ENCODE measurements around the gene LRFN2.

The LRFN2 gene

DNA sequence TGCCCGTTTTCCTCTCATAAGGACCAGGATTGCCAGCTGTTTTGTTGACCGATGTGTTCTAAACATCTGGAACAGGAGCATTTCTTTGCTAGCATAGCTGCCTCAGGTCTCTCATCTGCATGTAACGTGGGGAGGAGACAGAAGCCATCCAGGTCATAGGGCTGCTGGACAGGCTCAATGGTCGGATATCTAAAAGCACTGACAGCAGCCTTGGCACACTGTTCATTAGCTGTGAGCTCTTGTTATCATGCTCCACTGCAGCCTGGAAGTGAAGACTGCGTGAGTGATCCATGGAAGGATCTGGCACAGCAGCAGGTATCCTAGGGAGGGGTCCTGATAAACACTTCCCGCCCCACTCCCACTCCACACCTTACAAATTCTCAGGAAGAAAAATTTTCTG lies 175.3 kb downstream of the LRFN2 start:
- no peak overlapping the region for H3K27ac ChIP-seq
- no peak for DNase-seq (ENCODE audit: low read depth, low spot score)

DNA sequence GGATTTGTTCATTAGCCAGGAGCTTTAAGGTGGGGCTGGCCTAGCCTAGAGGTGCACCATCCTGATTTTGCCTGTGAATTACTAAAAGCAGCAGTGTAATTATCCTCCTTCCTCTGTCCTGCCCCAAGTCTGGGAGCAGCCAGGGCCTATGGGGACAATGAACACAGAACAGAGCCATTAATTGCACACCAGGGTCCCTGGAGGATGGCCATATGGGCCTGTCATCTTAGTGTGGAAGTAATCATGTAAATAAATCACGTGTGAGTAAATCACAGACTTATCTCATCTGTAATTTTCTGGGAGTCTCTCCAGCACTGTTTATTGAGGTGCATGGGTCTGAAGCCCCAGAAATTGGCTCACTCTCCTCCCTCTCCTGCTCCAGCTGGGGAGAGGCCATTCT lies 176.3 kb downstream of the LRFN2 start:
- H3K27ac ChIP-seq: no peak overlapping the region
- DNase-seq (ENCODE audit: low read depth, low spot score): no peak

DNA sequence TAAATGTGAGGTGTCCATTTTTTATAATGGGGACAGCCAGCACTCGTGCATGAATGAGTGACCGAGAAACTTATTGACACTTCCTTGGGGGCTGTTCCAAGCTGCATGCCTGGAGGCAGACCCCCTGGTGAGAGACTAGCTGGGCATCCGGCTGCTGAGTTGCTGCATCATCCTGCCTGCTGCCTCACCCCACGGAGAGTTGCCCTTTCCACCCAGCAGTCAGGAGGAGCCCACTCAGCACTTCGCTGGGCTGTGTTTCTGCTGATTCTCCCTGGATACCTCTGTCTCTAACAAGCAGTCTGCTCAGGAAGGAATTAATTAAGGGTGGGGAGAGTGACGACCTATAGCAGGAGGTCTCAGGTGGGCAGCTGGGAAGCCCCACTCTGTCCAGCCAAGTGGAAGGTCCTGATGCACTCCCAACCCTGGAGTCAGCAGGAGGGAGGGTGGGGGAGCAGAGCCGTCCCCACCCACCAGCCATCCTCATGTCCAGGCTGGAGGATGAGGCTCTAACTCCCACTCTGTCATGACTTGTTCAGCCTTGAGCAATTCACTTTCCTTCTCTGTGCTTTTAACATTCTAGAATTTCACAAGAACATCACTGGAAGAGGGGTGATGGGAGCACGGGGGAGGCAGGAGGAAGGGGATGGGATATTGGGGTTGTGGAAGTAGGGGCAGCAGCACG lies 177.3 kb downstream of the LRFN2 start:
- H3K27ac ChIP-seq: peak overlapping the region; percentile 6
- DNase-seq (ENCODE audit: low read depth, low spot score): no peak

DNA sequence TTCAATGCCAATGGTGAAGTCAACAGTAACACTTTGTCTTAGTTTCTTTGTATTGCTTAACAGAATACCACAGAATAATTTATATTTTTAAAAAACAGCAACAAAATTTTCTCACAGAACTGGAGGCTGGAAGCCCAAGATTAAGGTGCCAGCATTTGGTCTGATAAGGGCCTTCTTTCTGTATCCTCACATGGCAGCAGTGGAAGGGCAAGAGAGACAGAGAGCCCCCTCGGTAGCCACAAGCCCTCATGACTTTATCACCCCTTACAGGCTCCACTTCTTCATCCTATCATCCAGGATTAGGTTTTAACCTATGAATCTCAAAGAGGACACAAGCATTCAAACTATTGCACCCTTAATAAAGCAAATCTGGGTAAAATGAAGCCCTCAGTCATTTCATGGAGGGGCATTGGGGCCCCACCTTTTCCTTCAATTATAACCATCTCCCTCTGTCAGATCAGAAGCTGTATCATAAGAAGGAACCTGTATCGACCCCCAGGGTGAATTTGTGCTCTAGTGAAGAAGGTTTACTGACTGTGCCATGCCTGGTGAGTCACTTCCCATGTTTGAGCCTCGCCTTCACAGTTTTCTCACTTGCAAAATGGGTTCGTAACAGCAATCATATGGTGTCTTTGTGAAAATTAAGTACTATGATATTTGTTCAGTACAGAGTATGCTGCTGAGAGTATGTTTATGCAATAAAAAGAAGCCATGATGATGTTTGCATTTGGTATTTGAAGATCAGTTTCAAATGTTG lies 178.2 kb downstream of the LRFN2 start:
- DNase-seq (ENCODE audit: low read depth, low spot score): no peak
- H3K27ac ChIP-seq: peak overlapping the region; percentile 6

DNA sequence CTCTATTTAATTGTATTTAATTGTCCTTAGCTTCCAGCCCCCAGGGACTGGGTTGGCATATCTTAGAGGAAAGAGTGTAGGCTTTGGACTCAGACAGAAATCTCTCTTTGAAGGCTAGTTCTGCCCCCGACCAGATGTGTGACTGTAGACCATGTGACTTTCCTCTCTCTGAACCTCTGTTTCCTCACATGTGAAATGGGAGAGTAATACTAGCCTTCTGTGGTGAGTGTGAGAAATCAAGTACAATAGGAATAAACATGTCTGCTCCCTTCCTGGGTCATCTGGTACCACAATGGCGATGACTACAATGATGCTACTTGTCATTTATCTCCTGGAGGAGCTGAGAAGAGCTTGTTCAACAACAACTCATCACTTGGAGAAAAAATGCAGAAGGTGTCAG lies 179.9 kb downstream of the LRFN2 start:
- no peak overlapping the region for H3K27ac ChIP-seq
- DNase-seq (ENCODE audit: low read depth, low spot score): no peak

DNA sequence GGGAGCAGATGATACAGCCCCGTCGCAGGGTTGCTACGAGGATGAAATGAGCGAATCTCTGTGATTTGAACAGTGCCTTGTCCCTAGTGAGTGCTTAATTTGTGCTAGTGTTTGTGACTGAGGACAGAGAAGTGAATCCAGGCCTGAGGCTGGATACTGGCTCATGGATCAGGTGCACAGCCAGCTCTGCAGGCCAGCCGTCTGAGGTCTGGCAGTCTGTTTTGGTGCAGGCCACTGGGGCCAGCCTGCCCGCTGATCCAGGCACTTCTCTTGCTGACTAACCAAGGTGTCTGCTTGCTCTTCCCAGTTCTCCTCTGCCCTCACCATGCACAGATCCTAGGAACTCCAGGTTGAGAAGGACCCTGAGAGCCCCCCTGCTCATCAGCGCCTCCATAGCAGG lies 181.0 kb downstream of the LRFN2 start:
- no peak for DNase-seq (ENCODE audit: low read depth, low spot score)
- H3K27ac ChIP-seq: no peak overlapping the region

DNA sequence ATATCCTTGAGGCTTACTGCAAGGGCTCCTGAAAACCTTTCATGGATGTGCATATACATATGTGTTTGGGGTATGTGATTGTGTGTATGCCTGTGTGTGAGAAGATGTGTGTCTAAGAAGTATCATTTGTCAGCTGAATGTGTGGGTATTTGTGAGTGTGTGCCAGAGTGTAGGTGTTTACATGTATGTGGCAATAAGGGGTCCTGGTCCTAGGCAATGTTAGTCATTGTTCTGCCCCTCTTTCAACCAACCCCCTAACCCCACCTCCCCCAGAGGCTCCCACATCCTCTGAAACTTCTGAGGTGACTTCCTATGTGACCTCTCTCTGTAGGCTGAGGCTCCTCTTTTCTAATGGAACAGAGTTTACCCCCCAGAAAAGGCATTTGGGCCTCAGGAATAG lies 186.4 kb downstream of the LRFN2 start:
- no peak for DNase-seq (ENCODE audit: low read depth, low spot score)
- H3K27ac ChIP-seq: no peak overlapping the region

- no peak overlapping the region for H3K27ac ChIP-seq
- no peak for DNase-seq (ENCODE audit: low read depth, low spot score)
Observed at GRCh38 chr6:40399888-40400457, 187.2 kb downstream of the LRFN2 start.

GRCh38 chr6:40398810-40399477 lies 188.2 kb downstream of the LRFN2 start:
- no peak for DNase-seq (ENCODE audit: low read depth, low spot score)
- H3K27ac ChIP-seq: no peak overlapping the region

DNA sequence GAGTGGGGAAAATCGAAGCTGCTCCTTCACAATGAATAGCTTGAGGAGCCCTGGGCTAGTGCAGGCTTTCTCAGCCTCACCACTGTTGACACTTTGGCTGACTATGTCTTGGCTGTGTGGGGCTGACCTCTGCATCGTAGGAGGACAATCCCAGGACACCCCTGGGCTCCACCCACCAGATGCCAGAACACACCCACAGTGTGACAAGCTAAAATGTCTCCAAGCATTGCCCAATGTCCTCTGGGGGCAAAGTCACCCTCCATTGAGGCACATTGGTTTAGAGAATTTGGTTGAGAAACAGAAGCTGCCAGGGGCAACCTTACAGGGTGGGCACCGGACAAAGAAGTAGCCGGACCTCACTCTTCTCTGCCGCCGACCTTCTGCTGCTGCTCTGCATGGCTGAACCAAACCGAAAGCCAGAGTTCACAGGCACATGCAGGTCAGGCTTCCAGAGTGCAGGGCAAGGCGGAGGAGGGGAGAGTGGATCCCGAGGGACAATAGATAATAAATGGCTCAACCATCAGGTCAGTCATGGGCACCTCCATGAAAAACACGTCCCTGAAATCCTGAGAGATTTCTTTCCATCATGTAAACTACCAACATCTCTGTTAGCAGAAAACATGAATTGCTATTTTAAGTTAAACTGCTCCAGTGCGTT lies 189.0 kb downstream of the LRFN2 start:
- H3K27ac ChIP-seq: no peak overlapping the region
- no peak for DNase-seq (ENCODE audit: low read depth, low spot score)

- no peak overlapping the region for H3K27ac ChIP-seq
- no peak for DNase-seq (ENCODE audit: low read depth, low spot score)
Observed at GRCh38 chr6:40397287-40398033, 189.7 kb downstream of the LRFN2 start.

DNA sequence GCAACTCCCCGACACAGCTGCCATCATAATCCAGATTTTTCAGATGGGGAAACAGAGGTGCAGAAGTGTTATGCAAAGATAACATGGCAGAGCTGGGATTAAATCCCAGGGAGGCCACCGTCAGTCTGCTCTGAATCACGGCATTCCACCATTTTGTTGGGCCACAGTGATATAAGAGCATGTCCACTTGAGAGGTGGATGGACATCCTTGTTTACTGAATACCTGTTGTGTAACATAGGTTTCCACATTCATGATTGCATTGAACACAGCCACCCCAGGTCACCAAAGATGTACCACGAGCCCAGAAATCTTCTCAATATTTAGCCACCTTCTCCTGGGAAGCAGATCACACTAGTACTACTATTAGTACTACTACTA lies 191.5 kb downstream of the LRFN2 start:
- no peak overlapping the region for H3K27ac ChIP-seq
- no peak for DNase-seq (ENCODE audit: low read depth, low spot score)

DNA sequence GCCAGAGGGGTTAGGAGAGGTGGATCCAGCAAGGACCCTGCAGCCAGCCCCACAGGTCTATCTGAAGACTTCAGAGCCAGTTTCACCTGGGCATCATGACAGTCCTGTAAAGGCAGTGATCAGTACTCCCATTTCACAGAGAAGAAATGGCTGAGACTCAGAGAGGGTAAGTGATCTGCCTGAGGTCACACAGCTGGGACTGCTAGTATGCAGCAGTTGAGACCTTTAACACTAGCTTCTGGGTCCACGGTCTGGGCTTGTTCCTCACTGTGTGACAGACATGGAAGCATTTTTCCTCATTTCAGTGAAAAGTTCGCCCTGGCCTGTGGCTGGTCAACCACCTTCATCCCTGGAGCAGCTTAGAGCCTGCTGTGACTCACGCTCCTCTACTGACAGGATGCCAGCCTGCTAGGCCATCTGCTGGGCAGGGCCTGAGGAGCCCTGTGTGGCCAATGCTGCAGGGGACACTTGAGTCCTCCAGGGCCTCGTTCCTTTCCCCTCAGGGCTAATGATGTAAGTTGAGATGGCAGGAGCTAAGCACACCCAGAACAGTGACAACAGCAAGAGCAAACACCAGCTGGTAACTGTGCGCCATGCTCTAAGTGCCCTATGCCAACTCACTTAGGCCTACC lies 192.0 kb downstream of the LRFN2 start:
- DNase-seq (ENCODE audit: low read depth, low spot score): no peak
- H3K27ac ChIP-seq: no peak overlapping the region

- no peak overlapping the region for H3K27ac ChIP-seq
- DNase-seq (ENCODE audit: low read depth, low spot score): no peak
Observed at GRCh38 chr6:40394381-40394780, 192.8 kb downstream of the LRFN2 start.

GRCh38 chr6:40393641-40394040 lies 193.5 kb downstream of the LRFN2 start:
- H3K27ac ChIP-seq: no peak overlapping the region
- DNase-seq (ENCODE audit: low read depth, low spot score): no peak

- H3K27ac ChIP-seq: no peak overlapping the region
- DNase-seq (ENCODE audit: low read depth, low spot score): no peak
Observed at GRCh38 chr6:40392589-40392988, 194.6 kb downstream of the LRFN2 start.

DNA sequence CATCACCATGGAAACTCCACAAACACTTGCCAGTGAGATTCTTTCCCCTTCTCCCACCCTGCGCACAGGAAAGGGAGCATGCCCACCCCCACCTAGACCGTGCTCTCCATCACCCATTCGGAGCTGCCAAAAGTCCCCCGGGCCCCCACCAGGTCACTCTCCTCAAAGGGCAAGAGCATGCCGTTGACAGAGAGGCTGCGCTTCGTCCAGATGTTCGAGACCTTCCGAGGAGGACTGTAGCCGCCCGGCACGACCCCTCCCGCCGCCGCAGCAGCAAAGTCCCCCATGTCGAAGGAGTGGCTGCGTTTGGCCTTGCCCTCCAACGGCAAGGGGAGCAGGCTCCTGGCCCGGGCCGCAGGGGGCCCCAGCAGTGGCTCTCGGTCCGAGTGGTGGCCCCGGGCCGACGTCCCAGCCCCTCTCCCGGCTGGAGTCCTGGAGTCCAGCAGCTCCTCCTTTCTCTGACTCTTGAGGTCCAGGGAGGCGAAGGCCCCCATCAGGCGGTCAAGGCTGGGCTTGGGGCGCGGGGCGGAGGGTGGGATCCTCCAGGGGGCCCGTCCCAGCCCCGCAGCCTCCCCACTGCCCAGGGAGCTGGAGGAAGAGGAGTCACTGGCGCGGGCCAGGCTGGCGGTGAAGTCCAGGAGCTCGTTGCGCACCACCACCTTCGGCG lies 195.2 kb downstream of the LRFN2 start:
- H3K27ac ChIP-seq: no peak overlapping the region
- no peak for DNase-seq (ENCODE audit: low read depth, low spot score)

DNA sequence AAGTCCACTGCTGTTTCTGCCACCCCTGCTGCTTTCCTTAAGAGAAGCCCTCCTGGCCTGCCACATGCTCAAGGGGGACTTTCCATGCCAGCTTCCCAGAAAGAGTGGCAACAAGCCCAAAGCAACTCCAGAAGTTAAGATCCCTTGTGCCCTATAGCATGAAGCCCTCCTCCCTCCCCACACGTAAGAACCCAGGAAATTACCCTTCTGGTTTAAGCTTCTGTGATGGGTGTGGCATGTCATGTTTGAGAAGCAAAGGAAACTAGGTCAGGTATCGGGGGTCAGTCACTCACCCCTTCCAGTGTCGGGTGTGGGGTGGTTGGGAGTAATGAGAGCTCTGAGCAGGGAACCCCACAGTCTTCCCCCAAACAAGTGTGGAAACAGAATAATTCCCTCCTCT lies 196.1 kb downstream of the LRFN2 start:
- no peak for DNase-seq (ENCODE audit: low read depth, low spot score)
- no peak overlapping the region for H3K27ac ChIP-seq
